ENCODE measurements around the gene FMO3. TPM values are rescaled to one million over a fixed set of nuclear protein-coding genes. Genes with fewer than 3 reads are reported as not detected.

FMO3 gene
- total and polyA plus RNA-seq, 12 donors, result 0.22 to 34.6 (median 12.9) TPM

GRCh38 chr1:171127099-171127498 lies 36.4 kb downstream of the FMO3 start:
- Histone ChIP-seq H3K36me3 (replicated peaks in 1 of 2) (no peaks in the 10 kb centered on the region), H3K27me3 (no peaks in the 10 kb centered on the region), H3K4me1 (replicated peaks in 1 of 2) (no peaks in the 10 kb centered on the region), H3K4me3 (no peak overlapping the region), H3K9me3 (replicated peaks in 1 of 3) (peaks cover 0 to 8% (median under 1%) of the 10 kb centered on the region in 3 donors), H3K27ac (no peak overlapping the region)
- intact Hi-C loops (cut with DNase I), result no loop called here
- TF ChIP-seq CTCF (IDR thresholded peaks at IDR 0.05) (no peak), POLR2A (IDR thresholded peaks at IDR 0.05) (no peak)
- WGBS, 4 donors, result 69 to 79% (median 77%) methylated on average over 1 of the region's 1 CpG
- no peak for DNase-seq

- no peak overlapping the region for H3K27ac ChIP-seq
- 17 to 75% (median 57%) methylated on average over 2 of the region's 2 CpGs for WGBS, 4 donors
- no peaks in the 10 kb centered on the region for H3K36me3 ChIP-seq (replicated peaks in 1 of 2)
- no peak for DNase-seq
- H3K9me3 ChIP-seq (replicated peaks in 1 of 3), result peaks cover 0 to 8% (median 5%) of the 10 kb centered on the region in 3 donors
- no peaks in the 10 kb centered on the region for H3K27me3 ChIP-seq
- TF ChIP-seq CTCF (IDR thresholded peaks at IDR 0.05) (no peak), POLR2A (IDR thresholded peaks at IDR 0.05) (no peak)
- H3K4me1 ChIP-seq (replicated peaks in 1 of 2), result no peaks in the 10 kb centered on the region
- intact Hi-C loops (cut with DNase I), result no loop called here
- H3K4me3 ChIP-seq, result no peak overlapping the region
Measured at GRCh38 chr1:171127501-171127900, 36.8 kb downstream of the FMO3 start.

- H3K27ac ChIP-seq, result no peak overlapping the region
- H3K27me3 ChIP-seq, result no peaks in the 10 kb centered on the region
- H3K36me3 ChIP-seq (replicated peaks in 1 of 2), result no peaks in the 10 kb centered on the region
- no peak overlapping the region for H3K4me3 ChIP-seq
- no peaks in the 10 kb centered on the region for H3K4me1 ChIP-seq (replicated peaks in 1 of 2)
- no peak for DNase-seq
- TF ChIP-seq CTCF (IDR thresholded peaks at IDR 0.05) (no peak), POLR2A (IDR thresholded peaks at IDR 0.05) (no peak)
- H3K9me3 ChIP-seq (replicated peaks in 1 of 3), result peaks cover 0 to 8% (median 6%) of the 10 kb centered on the region in 3 donors
- intact Hi-C loops (cut with DNase I), result no loop called here
Measured at GRCh38 chr1:171128463-171128862, 37.8 kb downstream of the FMO3 start.

- 56 to 80% (median 74%) methylated on average over 3 of the region's 3 CpGs for WGBS, 4 donors
- intact Hi-C loops (cut with DNase I), result no loop called here
- DNase-seq, result no peak
- TF ChIP-seq CTCF (IDR thresholded peaks at IDR 0.05) (no peak), POLR2A (IDR thresholded peaks at IDR 0.05) (no peak)
- Histone ChIP-seq H3K36me3 (replicated peaks in 1 of 2) (no peaks in the 10 kb centered on the region), H3K4me3 (no peak overlapping the region), H3K9me3 (replicated peaks in 1 of 3) (peaks cover 0 to 6% (median under 1%) of the 10 kb centered on the region in 3 donors), H3K4me1 (replicated peaks in 1 of 2) (no peaks in the 10 kb centered on the region), H3K27me3 (no peaks in the 10 kb centered on the region), H3K27ac (no peak overlapping the region)
Measured at GRCh38 chr1:171134204-171134923, 43.7 kb downstream of the FMO3 start.

Measured in adrenal gland (tissue), 12 donors.